ENCODE data around the gene DAP. TPM values are rescaled to one million over a fixed set of nuclear protein-coding genes. Genes with fewer than 3 reads are reported as not detected.

The DAP gene
- total and polyA plus RNA-seq, 2 donors from 2014 or later, result 123 to 133 TPM

- DNase-seq (peak in 2 of 5 donors; percentile 29), FAIRE-seq (no peak)
- Histone ChIP-seq H3K4me1 (ENCODE audit: control insufficient read depth in 2 of 3, insufficient read depth in 2 of 3, low read depth in 1 of 3, low read length in 3 of 3) (peaks cover 0 to 17% (median 5%) of the 10 kb centered on the region in 3 donors), H3K9me3 (ENCODE audit: control insufficient read depth in 2 of 3, insufficient read depth in 1 of 3, low read length in 3 of 3) (no peaks in the 10 kb centered on the region), H3K27me3 (ENCODE audit: control insufficient read depth, insufficient read depth, low read length) (no peaks in the 10 kb centered on the region), H3K4me3 (ENCODE audit: low read length in 3 of 3) (no peak overlapping the region), H3K27ac (ENCODE audit: low read depth in 2 of 2, low read length in 2 of 2) (no peak overlapping the region), H3K36me3 (ENCODE audit: control insufficient read depth in 2 of 3, insufficient read depth in 3 of 3, low read length in 3 of 3) (no peaks in the 10 kb centered on the region), H3K9ac (ENCODE audit: low read length in 3 of 3) (peak overlapping the region in 1 of 3 donors; percentile 3)
- TF ChIP-seq CTCF (IDR thresholded peaks at IDR 0.05; ENCODE audit: borderline replicate concordance, extremely low read depth, insufficient read depth), result no peak
- intact Hi-C loops (cut with DNase I), result no loop called here
These were observed 25.3 kb downstream of the DAP start for GRCh38 chr5:10735569-10736276.

GRCh38 chr5:10734832-10735523 lies 26.1 kb downstream of the DAP start:
- H3K27me3 ChIP-seq (ENCODE audit: control insufficient read depth, insufficient read depth, low read length), result no peaks in the 10 kb centered on the region
- no peak for TF ChIP-seq CTCF (IDR thresholded peaks at IDR 0.05; ENCODE audit: borderline replicate concordance, extremely low read depth, insufficient read depth)
- FAIRE-seq (no peak), DNase-seq (peak in 3 of 5 donors; percentile 39 to 81 (median 77))
- H3K36me3 ChIP-seq (ENCODE audit: control insufficient read depth in 2 of 3, insufficient read depth in 3 of 3, low read length in 3 of 3), result no peaks in the 10 kb centered on the region
- intact Hi-C loops (cut with DNase I), result no loop called here
- peaks cover 0 to 17% (median 5%) of the 10 kb centered on the region in 3 donors for H3K4me1 ChIP-seq (ENCODE audit: control insufficient read depth in 2 of 3, insufficient read depth in 2 of 3, low read depth in 1 of 3, low read length in 3 of 3)
- H3K9ac ChIP-seq (ENCODE audit: low read length in 3 of 3), result no peak overlapping the region
- no peak overlapping the region for H3K4me3 ChIP-seq (ENCODE audit: low read length in 3 of 3)
- no peak overlapping the region for H3K27ac ChIP-seq (ENCODE audit: low read depth in 2 of 2, low read length in 2 of 2)
- no peaks in the 10 kb centered on the region for H3K9me3 ChIP-seq (ENCODE audit: control insufficient read depth in 2 of 3, insufficient read depth in 1 of 3, low read length in 3 of 3)

- no peak for TF ChIP-seq CTCF (IDR thresholded peaks at IDR 0.05; ENCODE audit: borderline replicate concordance, extremely low read depth, insufficient read depth)
- peak overlapping the region in 1 of 2 donors; percentile 5 for H3K27ac ChIP-seq (ENCODE audit: low read depth in 2 of 2, low read length in 2 of 2)
- no peaks in the 10 kb centered on the region for H3K9me3 ChIP-seq (ENCODE audit: control insufficient read depth in 2 of 3, insufficient read depth in 1 of 3, low read length in 3 of 3)
- no peaks in the 10 kb centered on the region for H3K27me3 ChIP-seq (ENCODE audit: control insufficient read depth, insufficient read depth, low read length)
- DNase-seq, result peak in 4 of 5 donors; percentile 71 to 88 (median 76)
- H3K4me3 ChIP-seq (ENCODE audit: low read length in 3 of 3), result no peak overlapping the region
- intact Hi-C loops (cut with DNase I), result no loop called here
- H3K9ac ChIP-seq (ENCODE audit: low read length in 3 of 3), result no peak overlapping the region
- peaks cover 0 to 3% (median 0%) of the 10 kb centered on the region in 3 donors for H3K36me3 ChIP-seq (ENCODE audit: control insufficient read depth in 2 of 3, insufficient read depth in 3 of 3, low read length in 3 of 3)
- FAIRE-seq, result no peak
- peaks cover 0 to 17% (median 5%) of the 10 kb centered on the region in 3 donors for H3K4me1 ChIP-seq (ENCODE audit: control insufficient read depth in 2 of 3, insufficient read depth in 2 of 3, low read depth in 1 of 3, low read length in 3 of 3)
These were observed 26.9 kb downstream of the DAP start for GRCh38 chr5:10734037-10734709.
